Right cardiac atrium (tissue), 5 donors: ENCODE results near the gene PRMT1. TPM values are rescaled to one million over a fixed set of nuclear protein-coding genes. Genes with fewer than 3 reads are reported as not detected.

Source experiments
- ATAC-seq, 2 donors: fragments of 200-7000 bp; cut with Tn5 transposase; one replicate each; pipeline versions ENCODE4 v1.8.0 to v1.9.1; 2020; ENCODE audit warnings: moderate library complexity in 2 of 2, mild to moderate bottlenecking in 1 of 2
- DNase-seq, 3 donors: peaks; one replicate each; pipeline ENCODE4 v3.0.0-alpha.2; 2020
- H3K27ac ChIP-seq: one replicate; pipeline ENCODE4 v1.5.1; 2013; ENCODE audit warnings: mild to moderate bottlenecking, low read length, control low read depth, moderate library complexity
- H3K27me3 ChIP-seq: one replicate; pipeline ENCODE4 v1.6.1; 2013; ENCODE audit not compliant: control insufficient read depth, insufficient read depth
- H3K4me1 ChIP-seq: one replicate; pipeline ENCODE4 v1.6.1; 2013; ENCODE audit warnings: low read length; ENCODE audit not compliant: control insufficient read depth, insufficient read depth
- H3K4me3 ChIP-seq: one replicate; pipeline ENCODE4 v1.5.1; 2013; ENCODE audit warnings: low read length, control low read depth
- H3K9me3 ChIP-seq: one replicate; pipeline ENCODE4 v1.6.1; 2013; ENCODE audit warnings: low read length; ENCODE audit not compliant: control insufficient read depth
- WGBS: extraction: QIAGEN DNeasy Blood & Tissue Kit; methylation state at CpG from one replicate; pipeline ENCODE4 v1.1.7; 2013; 5-methylcytosine and 5-hydroxymethylcytosine counted together
- intact Hi-C, 4 donors: fragments of 100-400 bp; cut with DNase I; formaldehyde crosslinking; loops; one replicate each; pipeline versions ENCODE4 v1.11.0 to v1.14.0; 2022 to 2023
- polyA plus RNA-seq: library from polyadenylated mRNA; stranded (reverse); fragments of 200-250 nt; gene quantifications from one replicate; pipeline ENCODE4 v1.2.3, GENCODE V29; 2013
- total RNA-seq, 4 donors: library from RNA; stranded (reverse); fragmentation: NEBNext Ultra II Directional; extraction: Animal tissue kit (Norgen Biotek cat#: 25700); gene quantifications; one replicate each; pipeline ENCODE4 v1.2.1, GENCODE V29; 2021
- donor health status: healthy with polysubstance abuse.
- donor health status: DM: no; HTN: yes; CAD: no.
- donor health status: DM: no; HTN: no; CAD: no.
- donor health status: DM: no; HTN: yes; CAD: no; lungs with severe emphysema.
- donor health status: DM: yes; HTN: yes; CAD: no.

Gene PRMT1
- total and polyA plus RNA-seq, 5 donors, result 117 to 154 (median 125) TPM

DNA sequence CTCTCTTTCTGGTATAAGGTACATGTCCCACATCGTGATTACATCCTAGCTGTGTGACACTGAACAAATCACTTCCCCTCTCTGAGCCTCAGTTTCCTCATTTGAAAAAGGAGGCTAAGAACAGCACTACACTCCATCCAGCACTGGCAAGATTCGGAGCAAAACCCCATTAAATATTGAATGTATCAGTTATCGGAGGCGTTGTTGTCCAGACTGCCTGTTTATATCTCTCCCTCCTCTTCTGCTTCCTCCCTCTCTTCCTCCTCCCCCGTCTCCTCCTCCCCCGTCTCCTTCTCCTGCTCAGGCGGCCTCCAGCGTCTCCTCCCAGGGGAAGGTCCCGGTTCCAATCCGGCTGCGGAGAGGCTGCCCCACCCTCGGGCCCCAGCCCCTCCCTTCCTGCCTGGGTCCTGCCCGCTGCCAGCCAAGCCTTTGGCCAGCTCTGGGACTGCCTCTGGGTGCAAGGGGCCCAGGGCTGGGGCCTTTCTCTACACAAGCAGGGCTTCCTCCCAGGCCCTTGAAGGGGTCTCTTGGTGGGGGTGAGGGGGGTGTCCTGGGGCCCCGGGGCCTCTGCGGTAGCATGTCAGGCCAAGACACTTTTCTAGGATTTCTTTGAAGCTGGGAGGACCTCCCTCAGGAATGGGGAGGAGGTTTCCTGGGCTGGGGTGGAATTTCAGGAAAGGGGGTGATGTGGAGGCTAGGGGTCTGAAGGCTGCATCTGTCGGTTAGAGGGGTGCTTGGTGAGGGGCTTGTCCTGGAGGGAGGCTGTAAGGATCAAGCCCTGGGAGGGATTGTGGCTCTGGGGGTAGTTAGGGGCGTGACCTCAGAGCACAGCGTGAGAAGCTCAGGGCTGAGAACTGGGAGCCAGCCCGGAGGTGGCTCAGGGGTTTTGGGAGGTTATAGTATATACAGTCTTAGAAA lies 39.0 kb upstream of the PRMT1 start:
- peak overlapping the region; percentile 91 for H3K27ac ChIP-seq
- peak overlapping the region; percentile 73 for H3K4me3 ChIP-seq
- H3K27me3 ChIP-seq, result no peaks in the 10 kb centered on the region
- WGBS, result 9% methylated on average over 19 of the region's 19 CpGs
- H3K9me3 ChIP-seq, result no peaks in the 10 kb centered on the region
- peak; percentile 18 for ATAC-seq
- peak; percentile 94 to 97 (median 97) for DNase-seq
- intact Hi-C loops, result loop anchor here in 3 of 4 donors (5.0 to 10.0 kb wide), 2 partner anchors 46 to 53 kb away; partner anchors contain the start of genes PRR12 (in 2 of the 3), NOSIP (in 1 of the 3) and PRRG2 (in 1 of the 3)
- H3K4me1 ChIP-seq, result peaks cover 6% of the 10 kb centered on the region

DNA sequence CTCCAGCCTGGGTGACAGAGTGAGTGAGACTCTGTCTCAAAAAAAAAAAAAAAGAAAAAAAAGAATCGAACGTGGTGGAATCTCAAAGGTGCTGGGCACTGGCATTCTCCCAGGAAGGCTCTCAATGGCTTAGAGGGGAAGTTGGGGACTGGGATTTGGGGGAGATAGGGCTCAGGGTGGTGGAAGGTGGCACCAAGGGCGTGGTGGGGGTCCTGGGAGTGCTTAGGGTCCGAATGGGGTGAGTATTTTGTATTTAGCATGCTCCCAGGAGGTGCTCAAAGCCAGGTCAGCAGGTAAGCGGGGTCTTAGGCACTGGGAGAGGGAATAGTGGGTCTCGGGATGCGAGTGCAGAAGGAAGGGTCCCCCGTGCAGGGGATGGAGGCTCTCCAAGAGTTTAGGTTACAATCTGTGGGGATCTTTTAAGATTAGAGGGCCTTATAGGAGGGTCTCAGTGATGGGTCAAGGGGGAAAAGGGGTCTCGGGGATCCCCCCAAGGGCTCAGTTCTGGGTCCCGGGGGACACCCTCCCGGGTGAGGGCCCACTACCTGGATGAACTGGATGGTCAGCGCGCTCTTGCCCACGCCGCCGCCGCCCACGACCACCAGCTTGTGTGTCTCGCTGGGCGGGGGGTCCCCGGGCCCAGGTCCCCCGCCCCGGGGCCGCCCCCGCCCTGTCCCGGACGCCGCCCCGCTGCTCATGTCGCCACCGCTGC lies 37.5 kb upstream of the PRMT1 start:
- ATAC-seq, result no peak
- WGBS, result 3% methylated on average over 31 of the region's 31 CpGs
- DNase-seq, result peak; percentile 52 to 71 (median 68)
- peak overlapping the region; percentile 84 for H3K27ac ChIP-seq
- H3K9me3 ChIP-seq, result no peaks in the 10 kb centered on the region
- H3K27me3 ChIP-seq, result no peaks in the 10 kb centered on the region
- intact Hi-C loops, result loop anchor here in 3 of 4 donors (5.0 to 10.0 kb wide), 2 partner anchors 47 to 55 kb away; partner anchors contain the start of genes PRR12 (in 2 of the 3), NOSIP (in 1 of the 3) and PRRG2 (in 1 of the 3)
- peak overlapping the region; percentile 73 for H3K4me3 ChIP-seq
- H3K4me1 ChIP-seq, result peaks cover 6% of the 10 kb centered on the region

DNA sequence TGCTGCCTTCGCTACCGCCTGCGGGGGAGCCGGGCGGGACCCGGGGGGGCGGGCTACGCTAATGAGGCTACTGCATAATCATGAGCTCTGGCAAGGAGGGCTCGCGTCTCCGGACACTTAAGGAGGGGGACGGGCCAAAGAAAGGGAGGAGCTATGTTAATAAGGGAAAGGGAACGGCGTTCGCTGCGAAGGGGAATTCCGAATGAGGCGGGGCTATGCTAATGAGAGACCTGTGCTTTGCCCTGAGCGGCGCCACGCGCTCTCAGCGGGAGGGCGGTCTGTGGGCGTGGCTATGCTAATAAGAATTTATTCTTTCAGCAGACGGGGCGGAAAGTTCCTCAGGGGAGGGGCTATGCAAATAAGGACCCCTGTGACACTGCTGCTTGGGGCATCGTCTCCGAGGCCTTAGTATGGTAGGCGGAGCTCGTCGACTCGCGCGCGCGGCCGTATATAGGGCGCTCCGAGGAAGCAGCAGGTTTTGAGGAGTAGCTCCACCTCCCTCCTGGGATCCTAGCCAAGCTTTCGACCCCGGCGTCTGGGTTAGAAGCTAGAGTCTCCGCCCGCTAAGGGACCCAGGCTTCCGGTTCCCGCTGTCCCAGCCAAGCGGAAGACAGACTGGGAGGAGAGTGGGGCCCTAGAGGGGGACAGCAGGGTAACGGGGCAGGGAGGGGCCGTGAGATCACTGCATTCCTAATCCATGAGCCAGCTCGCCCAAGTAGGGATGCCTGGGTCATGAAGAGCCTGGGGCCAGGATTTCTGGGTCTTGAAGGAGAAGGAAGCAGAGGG lies 36.8 kb upstream of the PRMT1 start, which contains the start of gene RRAS:
TSS of gene RRAS (minus strand) at position 31 of the 786 bp plus-strand sequence. CDS start 45 bp downstream, outside the sequence.
- peaks cover 4% of the 10 kb centered on the region for H3K4me1 ChIP-seq
- WGBS, result under 1% methylated on average over 51 of the region's 51 CpGs
- intact Hi-C loops, result no loop called here

DNA sequence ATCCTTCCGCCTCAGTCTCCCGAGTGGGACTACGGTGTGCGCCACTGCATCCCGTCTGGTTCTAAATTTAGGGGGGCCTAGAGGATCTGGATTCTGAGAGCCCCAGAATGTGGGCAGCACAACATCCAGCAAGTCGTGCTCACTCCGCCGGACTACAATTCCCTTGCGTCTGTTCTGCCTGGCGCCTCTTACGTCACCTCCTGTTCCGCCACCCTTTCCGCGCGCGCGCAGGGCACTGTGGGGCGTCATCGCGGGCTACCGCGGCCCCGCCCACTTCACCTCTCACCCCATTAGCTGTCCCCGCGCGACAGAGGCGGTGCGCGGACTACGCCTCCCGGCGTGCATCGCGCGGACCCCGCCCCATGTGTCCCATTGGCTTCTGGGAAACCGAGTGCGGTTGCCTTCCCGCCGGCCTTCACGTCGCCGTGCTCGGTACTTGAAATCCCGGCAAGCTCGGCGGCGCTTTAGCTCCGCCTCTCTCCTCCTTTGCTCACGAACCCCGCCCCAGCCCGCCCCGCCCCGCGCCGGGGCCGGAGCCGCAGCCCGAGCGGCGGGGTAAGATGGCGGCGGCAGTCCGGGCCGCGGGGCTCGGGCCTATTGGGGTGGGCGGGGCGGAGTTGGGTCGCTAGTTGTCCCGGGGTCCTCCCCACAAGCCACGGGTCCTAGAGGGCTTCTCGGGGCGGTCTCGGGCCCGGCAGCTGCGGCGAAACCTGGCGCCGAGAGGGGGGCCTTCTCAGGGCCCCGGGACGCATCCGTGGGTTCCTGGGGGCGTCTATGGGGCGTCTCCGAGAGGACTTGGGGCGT lies 35.2 kb upstream of the PRMT1 start, which contains the start of gene SCAF1:
TSS of gene SCAF1 (plus strand) at position 522 of the 804 bp plus-strand sequence. CDS start 2,818 bp downstream, outside the sequence.
- WGBS, result under 1% methylated on average over 87 of the region's 87 CpGs
- Histone ChIP-seq H3K27ac (peak within 1 kb of the TSS; percentile 99), H3K9me3 (no peaks in the 10 kb centered on the region), H3K27me3 (no peaks in the 10 kb centered on the region), H3K4me1 (peaks cover 1% of the 10 kb centered on the region), H3K4me3 (peak within 1 kb of the TSS; percentile 96)
- DNase-seq (peak; percentile 100), ATAC-seq (peak; percentile 80 to 86)
- intact Hi-C loops, result no loop called here

More for the DNA sequence above, 36.8 kb upstream of the PRMT1 start, which contains the start of gene RRAS:
- Histone ChIP-seq H3K27ac (peak within 1 kb of the TSS; percentile 99), H3K9me3 (no peaks in the 10 kb centered on the region), H3K4me3 (peak within 1 kb of the TSS; percentile 73), H3K27me3 (no peaks in the 10 kb centered on the region)
- DNase-seq, result peak; percentile 100
- peak; percentile 79 to 82 for ATAC-seq

DNA sequence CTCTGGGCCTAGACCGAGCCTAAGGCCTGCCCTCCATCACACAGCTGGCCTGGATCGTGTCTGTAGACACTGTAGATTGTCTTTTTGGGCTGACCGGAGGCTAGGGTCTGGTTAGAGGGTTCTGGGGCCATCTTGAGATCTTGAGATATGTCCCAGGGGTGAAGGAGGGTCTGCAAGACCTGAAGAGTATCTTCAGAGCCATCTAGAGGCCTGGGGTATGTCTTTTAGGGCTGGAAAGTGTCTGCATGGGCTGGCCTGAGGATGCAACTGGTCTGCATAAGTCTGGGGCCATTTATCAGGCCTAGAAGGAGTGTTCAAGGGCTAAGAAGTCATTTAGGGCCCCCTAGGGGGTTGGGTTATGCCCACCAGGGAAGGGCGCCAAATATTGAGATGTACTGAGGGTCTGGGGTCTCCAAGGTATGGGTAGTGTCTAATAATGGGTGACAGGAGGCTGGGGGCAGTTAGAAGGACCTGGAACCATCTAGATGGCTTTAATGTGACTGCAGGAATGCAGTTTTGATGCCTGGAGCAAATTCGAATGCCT lies 34.5 kb upstream of the PRMT1 start:
- H3K9me3 ChIP-seq, result no peaks in the 10 kb centered on the region
- H3K4me1 ChIP-seq, result no peaks in the 10 kb centered on the region
- H3K27ac ChIP-seq, result peak overlapping the region; percentile 87
- ATAC-seq (no peak), DNase-seq (no peak)
- H3K27me3 ChIP-seq, result no peaks in the 10 kb centered on the region
- intact Hi-C loops, result no loop called here
- H3K4me3 ChIP-seq, result peak overlapping the region; percentile 96
- 8% methylated on average over 5 of the region's 5 CpGs for WGBS

DNA sequence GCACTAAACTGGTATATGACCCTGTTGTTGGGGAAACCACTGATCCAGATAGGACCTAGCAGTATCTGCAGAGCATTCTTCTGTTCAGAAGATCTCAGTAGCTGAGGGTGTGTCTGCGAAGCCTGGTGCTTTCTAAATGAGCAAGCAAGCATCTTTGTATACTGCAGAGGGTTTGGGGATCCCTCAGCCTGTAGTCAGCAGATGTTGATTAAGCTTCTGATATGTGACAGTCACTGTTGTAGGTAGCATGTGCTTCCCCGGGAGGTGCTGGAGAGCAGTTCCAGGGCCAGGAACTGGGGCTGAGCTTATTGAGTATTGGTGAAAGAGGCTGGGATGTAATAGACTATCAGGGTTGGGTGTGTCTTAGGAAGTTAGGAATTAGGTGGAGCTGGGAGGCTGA lies 33.6 kb upstream of the PRMT1 start:
- Histone ChIP-seq H3K9me3 (no peaks in the 10 kb centered on the region), H3K4me1 (no peaks in the 10 kb centered on the region), H3K27ac (no peak overlapping the region), H3K27me3 (no peaks in the 10 kb centered on the region), H3K4me3 (no peak overlapping the region)
- ATAC-seq, result no peak
- 71% methylated on average over 2 of the region's 2 CpGs for WGBS
- intact Hi-C loops, result no loop called here
- DNase-seq, result no peak

DNA sequence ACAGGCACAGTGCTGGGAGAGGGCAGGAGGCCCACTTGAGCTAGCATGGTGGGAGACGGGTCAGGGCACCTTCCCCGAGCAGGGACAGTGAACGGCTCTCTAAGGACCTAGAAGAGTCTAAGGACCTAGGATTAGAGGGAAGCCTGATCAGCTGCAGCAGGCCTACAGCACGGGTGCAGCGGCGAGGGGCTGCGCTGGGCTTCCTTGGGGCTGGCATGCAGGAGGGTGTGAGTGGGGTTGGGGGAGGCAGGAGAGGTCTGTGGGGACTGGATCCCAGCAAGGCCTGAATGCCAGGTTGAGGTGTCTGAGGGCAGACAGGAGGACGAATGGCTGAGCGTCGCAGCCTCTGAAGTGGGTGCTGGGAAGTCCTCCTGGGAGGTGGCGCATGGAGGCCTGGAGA lies 31.5 kb upstream of the PRMT1 start:
- intact Hi-C loops, result no loop called here
- no peak for DNase-seq
- ATAC-seq, result no peak
- Histone ChIP-seq H3K4me1 (no peaks in the 10 kb centered on the region), H3K27me3 (no peaks in the 10 kb centered on the region), H3K9me3 (no peaks in the 10 kb centered on the region), H3K27ac (no peak overlapping the region), H3K4me3 (no peak overlapping the region)
- WGBS, result 86% methylated on average over 11 of the region's 11 CpGs

DNA sequence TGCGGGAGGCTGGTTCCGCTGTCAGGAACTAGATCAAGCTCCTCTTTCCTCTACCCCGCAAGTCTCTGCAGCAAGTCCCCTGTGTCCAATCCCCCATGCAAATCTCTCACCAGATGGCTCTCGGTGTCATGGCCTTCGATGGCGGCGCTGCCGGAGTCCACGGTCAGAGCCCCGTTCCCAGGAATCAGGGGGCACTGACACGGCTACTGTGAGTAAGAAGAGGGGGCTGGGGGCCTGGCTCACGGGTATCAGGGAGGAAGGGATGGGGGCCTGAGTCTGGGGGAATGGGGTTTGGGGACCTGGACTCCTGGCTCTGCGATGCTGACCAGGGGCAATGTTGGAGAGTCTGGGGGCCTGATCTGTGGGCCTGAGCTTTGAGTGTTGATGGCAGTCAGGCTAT lies 31.1 kb upstream of the PRMT1 start:
- H3K27ac ChIP-seq, result no peak overlapping the region
- 91% methylated on average over 13 of the region's 13 CpGs for WGBS
- H3K4me3 ChIP-seq, result no peak overlapping the region
- H3K4me1 ChIP-seq, result no peaks in the 10 kb centered on the region
- no peaks in the 10 kb centered on the region for H3K27me3 ChIP-seq
- no peaks in the 10 kb centered on the region for H3K9me3 ChIP-seq
- intact Hi-C loops, result no loop called here
- DNase-seq, result no peak
- ATAC-seq, result no peak

DNA sequence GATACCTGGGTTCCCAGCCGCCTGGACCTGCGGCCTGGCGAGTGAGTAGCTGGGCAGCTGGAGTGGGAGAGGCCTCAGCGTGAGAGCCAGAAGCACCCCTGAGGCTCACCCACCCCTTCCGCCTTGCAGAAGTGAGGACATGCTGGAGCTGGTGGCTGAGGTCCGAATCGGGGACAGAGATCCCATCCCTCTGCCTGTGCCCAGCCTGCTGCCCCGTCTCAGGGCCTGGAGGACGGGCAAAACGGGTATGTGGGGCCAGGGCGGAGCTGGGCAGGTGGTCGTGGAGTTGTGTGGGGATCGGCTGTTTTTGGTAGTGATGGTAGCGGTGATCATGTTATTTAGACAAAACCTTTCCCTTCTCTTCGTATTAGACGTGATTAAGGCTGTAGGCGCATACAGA lies 30.5 kb upstream of the PRMT1 start:
- H3K9me3 ChIP-seq, result no peaks in the 10 kb centered on the region
- H3K4me3 ChIP-seq, result no peak overlapping the region
- intact Hi-C loops, result no loop called here
- 92% methylated on average over 17 of the region's 17 CpGs for WGBS
- H3K27ac ChIP-seq, result no peak overlapping the region
- no peaks in the 10 kb centered on the region for H3K27me3 ChIP-seq
- DNase-seq, result peak in 1 of 3 donors; percentile 25
- no peaks in the 10 kb centered on the region for H3K4me1 ChIP-seq
- no peak for ATAC-seq
